ENCODE results near the gene PIK3AP1. TPM values are rescaled to one million over a fixed set of nuclear protein-coding genes. Genes with fewer than 3 reads are reported as not detected.

The PIK3AP1 gene
- total RNA-seq, 1 experiment from 2014 or later: 1.7 TPM

DNA sequence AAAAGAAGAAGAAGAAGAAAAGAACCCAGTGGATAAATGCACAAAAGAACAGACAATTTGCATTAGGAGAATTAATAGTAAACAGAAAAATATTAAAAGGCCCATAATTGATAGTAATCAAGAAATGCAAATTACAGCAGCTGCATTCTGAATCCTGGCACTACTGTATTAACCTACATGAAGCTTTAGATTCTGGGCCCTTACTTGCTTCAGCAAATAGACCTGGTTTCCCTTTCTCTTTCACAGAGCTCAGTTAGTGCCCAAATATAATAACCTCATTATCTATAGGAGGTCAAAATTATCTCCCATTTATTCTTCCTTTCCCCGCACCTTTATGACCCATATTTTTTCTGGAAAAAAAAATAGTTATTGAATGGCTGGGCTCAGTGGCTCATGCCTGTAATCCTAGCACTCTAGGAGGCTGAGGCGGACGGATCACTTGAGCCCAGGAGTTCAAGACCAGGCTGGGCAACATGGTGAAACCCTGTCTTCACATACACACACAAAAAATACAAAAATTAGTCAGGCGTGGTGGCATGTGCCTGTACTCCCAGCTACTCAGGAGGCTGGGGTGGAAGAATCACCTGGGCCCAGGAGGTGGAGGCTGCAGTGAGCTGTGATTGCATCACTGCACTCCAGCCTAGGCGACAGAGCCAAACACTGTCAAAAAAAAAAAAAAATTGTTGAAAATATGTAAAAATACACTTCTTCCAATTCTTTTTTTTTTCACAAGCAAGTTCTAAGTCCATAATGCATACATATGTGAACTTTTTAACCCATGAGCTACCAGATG, 36.0 kb upstream of the PIK3AP1 start:
- H3K56ac ChIP-seq (ENCODE audit: insufficient read length, low read depth, low read length): no peak overlapping the region
- no peaks in the 10 kb centered on the region for H3K9me3 ChIP-seq (ENCODE audit: control insufficient read depth, low read depth, low read length)
- H3K9ac ChIP-seq (ENCODE audit: extremely low read depth, insufficient read length, low read length): no peak overlapping the region
- H4K91ac ChIP-seq (ENCODE audit: insufficient read length, low read depth, low read length): no peak overlapping the region
- no peaks in the 10 kb centered on the region for H3K79me1 ChIP-seq (ENCODE audit: insufficient read depth, low read depth, low read length, poor library complexity, severe bottlenecking)
- Mint-ChIP-seq H3K27me3 (ENCODE audit: low read depth) (no peaks in the 10 kb centered on the region), H3K27ac (no peak overlapping the region), H3K4me1 (no peaks in the 10 kb centered on the region), H3K36me3 (ENCODE audit: insufficient read depth in 1 of 3, low read depth in 3 of 3) (no peaks in the 10 kb centered on the region), H3K4me3 (no peak overlapping the region), H3K9me3 (no peaks in the 10 kb centered on the region; a peak in 1 of 5 replicates)
- no peaks in the 10 kb centered on the region for H3K23me2 ChIP-seq (ENCODE audit: insufficient read length, low read depth, low read length, poor library complexity, severe bottlenecking)
- H2BK120ac ChIP-seq (ENCODE audit: low read depth, low read length, poor library complexity, severe bottlenecking): no peak overlapping the region
- no CpG with 5 or more reads among the region's 5 CpGs for WGBS (ENCODE audit: extremely low coverage, insufficient read length, low lambda C conversion rate)
- no peak for DNase-seq
- TF ChIP-seq, protein P1, sequence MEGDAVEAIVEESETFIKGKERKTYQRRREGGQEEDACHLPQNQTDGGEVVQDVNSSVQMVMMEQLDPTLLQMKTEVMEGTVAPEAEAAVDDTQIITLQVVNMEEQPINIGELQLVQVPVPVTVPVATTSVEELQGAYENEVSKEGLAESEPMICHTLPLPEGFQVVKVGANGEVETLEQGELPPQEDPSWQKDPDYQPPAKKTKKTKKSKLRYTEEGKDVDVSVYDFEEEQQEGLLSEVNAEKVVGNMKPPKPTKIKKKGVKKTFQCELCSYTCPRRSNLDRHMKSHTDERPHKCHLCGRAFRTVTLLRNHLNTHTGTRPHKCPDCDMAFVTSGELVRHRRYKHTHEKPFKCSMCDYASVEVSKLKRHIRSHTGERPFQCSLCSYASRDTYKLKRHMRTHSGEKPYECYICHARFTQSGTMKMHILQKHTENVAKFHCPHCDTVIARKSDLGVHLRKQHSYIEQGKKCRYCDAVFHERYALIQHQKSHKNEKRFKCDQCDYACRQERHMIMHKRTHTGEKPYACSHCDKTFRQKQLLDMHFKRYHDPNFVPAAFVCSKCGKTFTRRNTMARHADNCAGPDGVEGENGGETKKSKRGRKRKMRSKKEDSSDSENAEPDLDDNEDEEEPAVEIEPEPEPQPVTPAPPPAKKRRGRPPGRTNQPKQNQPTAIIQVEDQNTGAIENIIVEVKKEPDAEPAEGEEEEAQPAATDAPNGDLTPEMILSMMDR (conservative IDR thresholded peaks at IDR 0.05): no peak
- H2BK15ac ChIP-seq (ENCODE audit: low read depth, low read length): no peak overlapping the region
- no peaks in the 10 kb centered on the region for H3K27me3 ChIP-seq (ENCODE audit: insufficient read depth, low read length)
- H2AFZ ChIP-seq (ENCODE audit: low read length): no peak overlapping the region
- no peak overlapping the region for H3T11ph ChIP-seq (ENCODE audit: low read length)
- H2BK5ac ChIP-seq (ENCODE audit: insufficient read length, low read length): no peak overlapping the region
- no peak overlapping the region for H2BK20ac ChIP-seq (ENCODE audit: low read depth, low read length, poor library complexity, severe bottlenecking)
- no peak overlapping the region for H3K14ac ChIP-seq (ENCODE audit: insufficient read depth, low read length)
- H3K23ac ChIP-seq (ENCODE audit: insufficient read length, low read depth, low read length): no peak overlapping the region
- H3K18ac ChIP-seq (ENCODE audit: insufficient read length, low read depth, low read length): no peak overlapping the region
- H2AK5ac ChIP-seq (ENCODE audit: insufficient read length, low read length): no peak overlapping the region
- no peak overlapping the region for H4K5ac ChIP-seq (ENCODE audit: insufficient read length, low read depth, low read length)
- H3K4ac ChIP-seq (ENCODE audit: low read depth, low read length): no peak overlapping the region
- no peak overlapping the region for H2BK12ac ChIP-seq (ENCODE audit: insufficient read length, low read depth, low read length)
- H4K20me1 ChIP-seq (ENCODE audit: control insufficient read depth, insufficient read depth, insufficient read length): no peaks in the 10 kb centered on the region
- no peak overlapping the region for H3K4me2 ChIP-seq (ENCODE audit: insufficient read depth, insufficient read length, low read length)
- H3K4me1 ChIP-seq (ENCODE audit: insufficient read depth, low read length): no peaks in the 10 kb centered on the region
- H3K79me2 ChIP-seq (ENCODE audit: insufficient read depth, low read length): no peaks in the 10 kb centered on the region
- H3K27ac ChIP-seq (ENCODE audit: insufficient read length, low read depth, low read length): no peak overlapping the region
- no peak overlapping the region for H4K8ac ChIP-seq (replicated peaks; ENCODE audit: insufficient read length, low read depth, low read length)

Data from H9 (cell line).